NOMO-1 treated with DMSO at 0.1 percent for 48 hours (cell line): ENCODE measurements around the gene CCNYL1.
A peak's percentile ranks its signal among the peaks of the same experiment; 100 is the strongest.

Experiments
- DNase-seq: peaks from one replicate; lab custom pipeline; 2025; ENCODE audit not compliant: unreplicated experiment; lab: John Stamatoyannopoulos, UW

The CCNYL1 gene

GRCh38 chr2:207787017-207787416 is 75.6 kb downstream of the CCNYL1 start:
- peak; percentile 84 for DNase-seq

GRCh38 chr2:207787800-207788199 is 76.4 kb downstream of the CCNYL1 start:
- no peak for DNase-seq

- no peak for DNase-seq
Measured at GRCh38 chr2:207790898-207791297, 79.5 kb downstream of the CCNYL1 start.

- DNase-seq: peak; percentile 61
Measured at GRCh38 chr2:207791579-207792243, 80.3 kb downstream of the CCNYL1 start.

- DNase-seq: peak; percentile 72
Measured at GRCh38 chr2:207792244-207792785, 80.9 kb downstream of the CCNYL1 start.

- DNase-seq: no peak
Measured at GRCh38 chr2:207796585-207797350, 85.3 kb downstream of the CCNYL1 start.

- DNase-seq: peak; percentile 51
Measured at GRCh38 chr2:207801259-207801658, 89.8 kb downstream of the CCNYL1 start.

- DNase-seq: no peak
Measured at GRCh38 chr2:207802650-207803049, 91.2 kb downstream of the CCNYL1 start.
